ENCODE measurements around the gene MAML2. TPM values are rescaled to one million over a fixed set of nuclear protein-coding genes. Genes with fewer than 3 reads are reported as not detected.
A peak's percentile ranks its signal among the peaks of the same experiment; 100 is the strongest.

The MAML2 gene
- total RNA-seq, 1 experiment from 2014 or later: 0.82 TPM

DNA sequence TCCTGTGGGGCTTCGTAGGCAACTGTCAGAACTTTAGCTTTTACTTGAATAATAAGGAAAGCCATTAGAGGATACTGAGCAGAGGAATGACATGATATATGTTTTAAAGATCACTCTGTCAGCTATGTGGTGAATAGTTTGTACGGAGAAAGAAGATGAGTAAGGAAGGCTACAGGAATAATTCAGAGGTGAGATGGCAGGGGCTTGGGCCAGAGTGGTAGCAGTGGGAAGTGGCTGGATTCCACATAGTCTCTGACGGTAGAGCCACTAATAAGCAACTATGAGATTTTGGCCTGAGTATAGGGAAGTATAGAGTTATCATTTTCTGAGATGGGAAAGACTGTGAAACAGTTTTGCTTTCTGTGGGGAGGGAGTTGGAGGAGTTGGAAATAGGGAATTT is 325.1 kb downstream of the MAML2 start:
- Histone ChIP-seq H3K9me3 (no peaks in the 10 kb centered on the region), H3K4me3 (no peak overlapping the region), H3K27me3 (no peaks in the 10 kb centered on the region), H3K36me3 (no peaks in the 10 kb centered on the region)
- DNase-seq: no peak

- no peaks in the 10 kb centered on the region for H3K36me3 ChIP-seq
- H3K9me3 ChIP-seq: no peaks in the 10 kb centered on the region
- no peak for DNase-seq
- H3K4me3 ChIP-seq: no peak overlapping the region
- H3K27me3 ChIP-seq: no peaks in the 10 kb centered on the region
These were observed 326.0 kb downstream of the MAML2 start for GRCh38 chr11:96016978-96017502.

- Histone ChIP-seq H3K4me3 (no peak overlapping the region), H3K36me3 (no peaks in the 10 kb centered on the region), H3K9me3 (no peaks in the 10 kb centered on the region), H3K27me3 (no peaks in the 10 kb centered on the region)
- no peak for DNase-seq
These were observed 327.0 kb downstream of the MAML2 start for GRCh38 chr11:96015906-96016565.

- DNase-seq: no peak
- Histone ChIP-seq H3K27me3 (no peaks in the 10 kb centered on the region), H3K9me3 (no peaks in the 10 kb centered on the region), H3K4me3 (no peak overlapping the region), H3K36me3 (no peaks in the 10 kb centered on the region)
These were observed 328.8 kb downstream of the MAML2 start for GRCh38 chr11:96014217-96014616.

GRCh38 chr11:96013461-96014213 is 329.4 kb downstream of the MAML2 start:
- no peaks in the 10 kb centered on the region for H3K9me3 ChIP-seq
- H3K36me3 ChIP-seq: no peaks in the 10 kb centered on the region
- H3K27me3 ChIP-seq: no peaks in the 10 kb centered on the region
- H3K4me3 ChIP-seq: no peak overlapping the region
- no peak for DNase-seq

GRCh38 chr11:96012086-96012824 is 330.7 kb downstream of the MAML2 start:
- Histone ChIP-seq H3K36me3 (no peaks in the 10 kb centered on the region), H3K27me3 (no peaks in the 10 kb centered on the region), H3K9me3 (no peaks in the 10 kb centered on the region), H3K4me3 (no peak overlapping the region)
- no peak for DNase-seq

DNA sequence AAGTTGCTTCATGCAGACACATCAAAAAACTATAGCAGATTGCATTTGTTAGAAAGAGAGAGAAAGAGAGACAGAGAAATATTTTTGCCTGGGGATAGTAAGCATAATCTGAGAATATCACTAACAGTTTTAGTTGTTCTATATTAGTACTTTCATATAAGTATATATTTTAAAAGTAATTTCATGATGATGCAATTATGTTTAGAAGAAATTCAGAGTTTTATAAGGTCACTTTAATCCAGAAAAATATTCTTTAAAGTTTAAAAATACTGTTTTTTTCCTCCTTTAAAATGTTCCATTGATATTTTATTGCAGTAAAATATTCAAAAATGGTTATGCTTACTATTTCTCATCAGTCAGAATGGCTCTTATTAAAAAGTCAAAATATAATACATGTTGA is 332.3 kb downstream of the MAML2 start:
- DNase-seq: no peak
- Histone ChIP-seq H3K4me3 (no peak overlapping the region), H3K36me3 (no peaks in the 10 kb centered on the region), H3K9me3 (no peaks in the 10 kb centered on the region), H3K27me3 (no peaks in the 10 kb centered on the region)

- Histone ChIP-seq H3K27me3 (no peaks in the 10 kb centered on the region), H3K9me3 (no peaks in the 10 kb centered on the region), H3K36me3 (no peaks in the 10 kb centered on the region), H3K4me3 (no peak overlapping the region)
- no peak for DNase-seq
These were observed 334.8 kb downstream of the MAML2 start for GRCh38 chr11:96008161-96008720.

GRCh38 chr11:96006037-96006436 is 337.0 kb downstream of the MAML2 start:
- no peaks in the 10 kb centered on the region for H3K9me3 ChIP-seq
- H3K36me3 ChIP-seq: no peaks in the 10 kb centered on the region
- H3K4me3 ChIP-seq: no peak overlapping the region
- no peaks in the 10 kb centered on the region for H3K27me3 ChIP-seq
- no peak for DNase-seq

GRCh38 chr11:96004862-96005261 is 338.1 kb downstream of the MAML2 start:
- H3K36me3 ChIP-seq: no peaks in the 10 kb centered on the region
- no peak for DNase-seq
- H3K4me3 ChIP-seq: no peak overlapping the region
- H3K27me3 ChIP-seq: no peaks in the 10 kb centered on the region
- no peaks in the 10 kb centered on the region for H3K9me3 ChIP-seq

DNA sequence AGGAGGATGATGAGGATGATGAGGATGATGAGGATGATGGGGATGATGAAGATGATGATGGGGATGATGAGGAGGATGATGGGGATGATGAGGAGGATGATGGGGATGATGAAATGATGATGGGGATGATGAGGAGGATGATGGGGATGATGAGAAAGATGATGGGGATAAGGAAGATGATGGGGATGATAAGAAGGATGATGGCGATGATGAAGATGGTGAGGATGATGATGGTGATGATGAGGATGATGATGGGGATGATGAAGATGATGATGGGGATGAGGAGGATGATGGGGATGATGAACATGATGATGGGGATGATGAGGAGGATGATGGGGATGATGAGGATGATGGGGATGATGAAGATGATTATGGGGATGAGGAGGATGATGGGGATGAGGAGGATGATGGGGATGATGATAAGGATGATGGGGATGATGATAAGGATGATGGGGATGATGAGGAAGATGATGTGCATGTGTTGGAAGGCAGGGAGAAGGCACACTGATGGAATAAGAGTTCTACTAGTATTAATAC is 340.2 kb downstream of the MAML2 start:
- Histone ChIP-seq H3K36me3 (no peaks in the 10 kb centered on the region), H3K27me3 (no peaks in the 10 kb centered on the region), H3K9me3 (no peaks in the 10 kb centered on the region), H3K4me3 (no peak overlapping the region)
- no peak for DNase-seq

DNA sequence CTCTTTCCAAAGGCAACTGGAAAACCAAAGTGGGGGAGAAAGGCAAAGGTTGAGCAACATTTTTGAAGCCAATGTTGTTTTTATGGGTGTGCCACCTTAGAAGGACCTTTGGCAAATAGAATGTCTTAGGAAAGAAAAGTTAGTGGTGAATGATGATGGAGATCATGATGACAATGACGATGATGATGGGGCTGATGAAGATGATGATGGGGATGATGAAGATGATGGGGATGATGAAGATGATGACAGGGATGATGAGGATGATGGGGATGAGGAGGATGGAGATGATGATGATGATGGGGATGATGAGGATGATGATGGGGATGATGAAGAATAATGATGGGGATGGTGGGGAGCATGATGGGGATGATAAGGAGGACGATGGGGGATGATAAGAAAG is 340.7 kb downstream of the MAML2 start:
- no peaks in the 10 kb centered on the region for H3K36me3 ChIP-seq
- H3K4me3 ChIP-seq: no peak overlapping the region
- H3K9me3 ChIP-seq: no peaks in the 10 kb centered on the region
- H3K27me3 ChIP-seq: no peaks in the 10 kb centered on the region
- no peak for DNase-seq

GRCh38 chr11:96001037-96001436 is 342.0 kb downstream of the MAML2 start:
- Histone ChIP-seq H3K4me3 (no peak overlapping the region), H3K9me3 (no peaks in the 10 kb centered on the region), H3K36me3 (no peaks in the 10 kb centered on the region), H3K27me3 (no peaks in the 10 kb centered on the region)
- peak; percentile 61 for DNase-seq

GRCh38 chr11:95999711-96000406 is 343.1 kb downstream of the MAML2 start:
- Histone ChIP-seq H3K27me3 (no peaks in the 10 kb centered on the region), H3K36me3 (no peaks in the 10 kb centered on the region), H3K9me3 (no peaks in the 10 kb centered on the region), H3K4me3 (no peak overlapping the region)
- peak; percentile 9 for DNase-seq

GRCh38 chr11:95996621-95997235 is 346.3 kb downstream of the MAML2 start:
- Histone ChIP-seq H3K27me3 (no peaks in the 10 kb centered on the region), H3K36me3 (no peaks in the 10 kb centered on the region), H3K9me3 (no peaks in the 10 kb centered on the region), H3K4me3 (no peak overlapping the region)
- DNase-seq: no peak

- DNase-seq: no peak
- H3K9me3 ChIP-seq: no peaks in the 10 kb centered on the region
- H3K36me3 ChIP-seq: no peaks in the 10 kb centered on the region
These were observed 348.7 kb downstream of the MAML2 start for GRCh38 chr11:95994329-95994728.

More at GRCh38 chr11:95994329-95994728, 348.7 kb downstream of the MAML2 start:
- no peaks in the 10 kb centered on the region for H3K27me3 ChIP-seq
- no peak overlapping the region for H3K4me3 ChIP-seq
